GM10266 (cell line): ENCODE measurements around the gene SASH1.

ENCODE experiments used
- DNase-seq: peaks from one replicate; pipeline ENCODE4 v3.0.0; 2012; ENCODE audit errors: extremely low spot score
- CTCF ChIP-seq: IDR thresholded peaks from 2 replicates; pipeline ENCODE4 v1.5.1; 2012; ENCODE audit warnings: mild to moderate bottlenecking, low read depth; ENCODE audit not compliant: control insufficient read depth, insufficient read depth; ENCODE audit errors: missing control alignments

SASH1 gene

GRCh38 chr6:148448369-148449012 is 105.9 kb downstream of the SASH1 start:
- no peak for TF ChIP-seq CTCF
- DNase-seq, result no peak

GRCh38 chr6:148450866-148451265 is 108.2 kb downstream of the SASH1 start:
- no peak for TF ChIP-seq CTCF
- DNase-seq, result no peak

- no peak for DNase-seq
- TF ChIP-seq CTCF, result no peak
Measured at GRCh38 chr6:148451690-148452089, 109.1 kb downstream of the SASH1 start.

GRCh38 chr6:148452876-148453275 is 110.2 kb downstream of the SASH1 start:
- TF ChIP-seq CTCF, result no peak

GRCh38 chr6:148453906-148454305 is 111.3 kb downstream of the SASH1 start:
- no peak for TF ChIP-seq CTCF

More at GRCh38 chr6:148452876-148453275, 110.2 kb downstream of the SASH1 start:
- DNase-seq, result no peak

GRCh38 chr6:148455225-148455624 is 112.6 kb downstream of the SASH1 start:
- no peak for TF ChIP-seq CTCF
- DNase-seq, result no peak

More at GRCh38 chr6:148453906-148454305, 111.3 kb downstream of the SASH1 start:
- DNase-seq, result no peak

- DNase-seq, result no peak
- TF ChIP-seq CTCF, result no peak
Measured at GRCh38 chr6:148455674-148456558, 113.3 kb downstream of the SASH1 start.
